ENCODE measurements around the gene OXSR1.
"Not testable (repeated sequence)": the region's sequence is repeated elsewhere in the genome, so short reads cannot be mapped to it uniquely, and the experiment has no call there.

OXSR1 gene

GRCh38 chr3:38169027-38169317 lies 3.6 kb downstream of the OXSR1 start:
- DNase-seq: no peak

- no peak for DNase-seq
Measured at GRCh38 chr3:38170722-38171121, 5.4 kb downstream of the OXSR1 start.

- DNase-seq: no peak
Measured at GRCh38 chr3:38171622-38172021, 6.3 kb downstream of the OXSR1 start.

GRCh38 chr3:38173834-38174418 lies 8.6 kb downstream of the OXSR1 start:
- no peak for DNase-seq

- DNase-seq: no peak
Measured at GRCh38 chr3:38177181-38177580, 11.8 kb downstream of the OXSR1 start.

- DNase-seq: no peak
Measured at GRCh38 chr3:38186781-38187180, 21.4 kb downstream of the OXSR1 start.

GRCh38 chr3:38190481-38190881 lies 25.1 kb downstream of the OXSR1 start:
- DNase-seq: no peak

GRCh38 chr3:38202931-38203330 lies 37.6 kb downstream of the OXSR1 start:
- DNase-seq: not testable (repeated sequence)

GRCh38 chr3:38203690-38204089 lies 38.4 kb downstream of the OXSR1 start:
- no peak for DNase-seq

GRCh38 chr3:38204599-38205471 lies 39.5 kb downstream of the OXSR1 start:
- no peak for DNase-seq

GRCh38 chr3:38205472-38205805 lies 40.1 kb downstream of the OXSR1 start:
- DNase-seq: no peak

GRCh38 chr3:38207254-38208003 lies 42.1 kb downstream of the OXSR1 start:
- no peak for DNase-seq

GRCh38 chr3:38210141-38210757 lies 44.9 kb downstream of the OXSR1 start:
- no peak for DNase-seq

- no peak for DNase-seq
Measured at GRCh38 chr3:38212141-38212540, 46.8 kb downstream of the OXSR1 start.

- no peak for DNase-seq
Measured at GRCh38 chr3:38214560-38214959, 49.2 kb downstream of the OXSR1 start.

GRCh38 chr3:38219609-38220197 lies 54.4 kb downstream of the OXSR1 start:
- no peak for DNase-seq

- no peak for DNase-seq
Measured at GRCh38 chr3:38221005-38221404, 55.7 kb downstream of the OXSR1 start.

- DNase-seq: no peak
Measured at GRCh38 chr3:38222032-38222634, 56.8 kb downstream of the OXSR1 start.

- no peak for DNase-seq
Measured at GRCh38 chr3:38224357-38224756, 59.0 kb downstream of the OXSR1 start.

GRCh38 chr3:38226273-38226672 lies 60.9 kb downstream of the OXSR1 start:
- DNase-seq: no peak

GRCh38 chr3:38227989-38228388 lies 62.7 kb downstream of the OXSR1 start:
- no peak for DNase-seq

GRCh38 chr3:38229036-38229435 lies 63.7 kb downstream of the OXSR1 start:
- no peak for DNase-seq

- no peak for DNase-seq
Measured at GRCh38 chr3:38232701-38233100, 67.4 kb downstream of the OXSR1 start.
